Stomach smooth muscle (tissue), 2 donors: ENCODE data around the gene FBXW4.

ENCODE experiments used
- H3K27ac ChIP-seq: one replicate; pipeline ENCODE4 v1.7.0; 2013; ENCODE audit warnings: mild to moderate bottlenecking, low read length, inconsistent platforms
- H3K27me3 ChIP-seq, 2 donors: one replicate each; pipeline ENCODE4 v1.7.0; 2013; ENCODE audit warnings: low read length in 2 of 2; ENCODE audit not compliant: insufficient read depth in 2 of 2, control insufficient read depth in 1 of 2
- H3K36me3 ChIP-seq, 2 donors: one replicate each; pipeline ENCODE4 v1.7.0; 2013; ENCODE audit warnings: low read length in 2 of 2; ENCODE audit not compliant: control insufficient read depth in 2 of 2, insufficient read depth in 2 of 2
- H3K4me1 ChIP-seq: one replicate; pipeline ENCODE4 v1.7.0; 2013; ENCODE audit warnings: low read length; ENCODE audit not compliant: control insufficient read depth, insufficient read depth
- H3K4me3 ChIP-seq, 2 donors: one replicate each; pipeline ENCODE4 v1.7.0; 2013; ENCODE audit warnings: low read length in 2 of 2
- H3K9ac ChIP-seq, 2 donors: one replicate each; pipeline ENCODE4 v1.7.0; 2013; ENCODE audit warnings: low read length in 2 of 2, mild to moderate bottlenecking in 1 of 2
- H3K9me3 ChIP-seq, 2 donors: one replicate each; pipeline ENCODE4 v1.7.0; 2013; ENCODE audit warnings: low read length in 2 of 2; ENCODE audit not compliant: control insufficient read depth in 2 of 2
- donor health status: healthy.
- donor health status: Pancreatic carcinoma.

FBXW4 gene

DNA sequence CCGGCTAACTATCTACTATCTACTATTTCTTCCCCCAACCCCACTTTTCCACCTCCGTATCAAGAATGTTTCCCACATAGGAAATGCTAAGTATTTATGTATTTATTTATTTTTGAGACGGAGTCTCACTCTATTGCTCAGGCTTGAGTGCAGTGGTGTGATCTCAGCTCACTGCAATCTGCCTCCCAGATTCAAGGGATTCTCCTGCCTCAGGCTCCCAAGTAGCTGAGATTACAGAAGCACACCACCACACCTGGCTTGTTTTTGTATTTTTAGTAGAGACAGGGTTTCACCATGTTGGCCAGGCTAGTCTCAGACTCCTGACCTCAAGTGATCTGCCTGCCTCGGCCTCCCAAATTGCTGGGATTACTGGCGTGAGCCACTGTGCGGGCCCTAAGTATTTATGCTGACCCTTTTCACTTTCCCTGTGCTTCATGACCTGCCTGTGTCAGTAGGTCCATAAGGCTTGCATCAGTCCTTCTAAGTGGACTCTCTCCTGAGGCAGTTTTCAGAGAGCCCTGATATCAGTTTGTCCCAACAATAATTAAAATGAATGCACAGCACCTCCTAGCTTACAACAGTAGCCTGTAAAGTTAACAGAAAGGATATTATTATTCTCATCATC, 25.7 kb upstream of the FBXW4 start:
- no peaks in the 10 kb centered on the region for H3K4me1 ChIP-seq
- no peak overlapping the region for H3K9ac ChIP-seq
- peaks cover 3 to 6% of the 10 kb centered on the region in 2 donors for H3K27me3 ChIP-seq
- H3K4me3 ChIP-seq: no peak overlapping the region
- no peaks in the 10 kb centered on the region for H3K36me3 ChIP-seq
- H3K27ac ChIP-seq: no peak overlapping the region
- H3K9me3 ChIP-seq: no peaks in the 10 kb centered on the region

DNA sequence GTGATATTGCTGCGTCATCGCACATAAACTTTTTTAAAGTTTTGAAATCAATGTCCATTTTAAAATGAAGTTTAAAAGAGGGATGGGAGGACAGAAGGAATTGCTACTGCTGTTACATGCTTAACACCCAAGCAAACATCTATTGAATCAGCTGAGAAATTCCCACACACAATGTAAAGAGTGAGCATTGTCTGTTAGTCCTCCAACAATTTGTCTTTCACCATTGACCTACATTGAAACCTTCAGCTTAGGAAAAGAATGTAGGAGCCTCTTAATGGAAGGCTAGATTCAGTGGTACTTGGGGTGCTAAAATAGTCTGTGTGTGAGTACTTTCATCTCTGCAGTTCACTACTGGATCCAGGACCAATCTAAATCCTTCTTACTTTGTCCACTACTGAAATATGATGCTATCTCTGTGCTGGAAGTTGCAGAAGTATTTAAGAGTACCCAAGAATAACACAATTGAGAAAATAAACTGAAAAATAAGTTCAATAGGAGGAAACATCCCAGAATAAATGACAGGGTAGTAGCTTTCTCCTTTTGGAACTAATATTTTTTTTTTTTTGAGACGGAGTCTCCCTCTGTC, 23.8 kb upstream of the FBXW4 start:
- H3K9me3 ChIP-seq: no peaks in the 10 kb centered on the region
- H3K36me3 ChIP-seq: no peaks in the 10 kb centered on the region
- H3K4me1 ChIP-seq: no peaks in the 10 kb centered on the region
- H3K9ac ChIP-seq: no peak overlapping the region
- no peak overlapping the region for H3K4me3 ChIP-seq
- peaks cover 3 to 6% of the 10 kb centered on the region in 2 donors for H3K27me3 ChIP-seq
- no peak overlapping the region for H3K27ac ChIP-seq

DNA sequence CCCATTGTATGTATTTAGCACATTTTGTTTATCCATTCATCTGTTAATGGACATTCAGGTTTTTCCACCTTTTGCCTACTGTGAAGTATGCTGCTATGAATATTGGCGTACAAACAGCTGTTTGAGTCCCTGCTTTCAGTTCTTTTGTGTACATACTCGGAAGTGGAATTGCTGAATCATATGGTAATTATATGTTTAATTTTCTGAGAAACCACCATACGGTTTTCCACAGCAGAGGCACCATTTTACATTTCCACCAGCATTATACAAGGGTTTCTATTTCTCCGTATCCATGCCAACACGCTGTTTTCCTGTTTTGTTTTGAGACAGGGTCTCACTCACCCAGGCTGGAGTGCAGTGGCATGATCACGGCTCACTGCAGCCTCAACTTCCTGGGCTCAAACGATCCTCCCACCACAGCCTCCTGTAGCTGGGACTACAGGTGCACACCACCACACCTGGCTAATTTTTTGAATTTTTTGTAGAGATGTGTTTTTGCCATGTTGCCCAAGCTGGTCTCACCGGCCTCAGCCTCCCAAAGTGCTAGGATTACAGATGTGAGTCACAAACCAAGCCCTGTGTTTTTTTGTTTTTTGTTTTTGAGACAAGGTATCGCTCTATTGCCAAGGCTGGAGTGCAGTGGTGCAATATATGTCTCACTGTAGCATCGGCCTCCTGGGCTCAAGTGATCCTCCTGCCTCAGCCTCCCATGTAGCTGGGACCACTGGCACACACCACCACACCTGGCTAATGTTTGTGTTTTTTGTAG, 22.1 kb upstream of the FBXW4 start:
- Histone ChIP-seq H3K27me3 (peaks cover 3 to 4% of the 10 kb centered on the region in 2 donors), H3K27ac (no peak overlapping the region), H3K9ac (no peak overlapping the region)

GRCh38 chr10:101712997-101713396, 18.0 kb upstream of the FBXW4 start:
- no peaks in the 10 kb centered on the region for H3K4me1 ChIP-seq
- no peaks in the 10 kb centered on the region for H3K36me3 ChIP-seq
- peaks cover 3 to 16% of the 10 kb centered on the region in 2 donors for H3K27me3 ChIP-seq
- no peak overlapping the region for H3K4me3 ChIP-seq
- no peak overlapping the region for H3K9ac ChIP-seq
- no peak overlapping the region for H3K27ac ChIP-seq
- H3K9me3 ChIP-seq: no peaks in the 10 kb centered on the region

More for the DNA sequence above, 22.1 kb upstream of the FBXW4 start:
- Histone ChIP-seq H3K4me1 (no peaks in the 10 kb centered on the region), H3K4me3 (no peak overlapping the region), H3K9me3 (no peaks in the 10 kb centered on the region), H3K36me3 (no peaks in the 10 kb centered on the region)

DNA sequence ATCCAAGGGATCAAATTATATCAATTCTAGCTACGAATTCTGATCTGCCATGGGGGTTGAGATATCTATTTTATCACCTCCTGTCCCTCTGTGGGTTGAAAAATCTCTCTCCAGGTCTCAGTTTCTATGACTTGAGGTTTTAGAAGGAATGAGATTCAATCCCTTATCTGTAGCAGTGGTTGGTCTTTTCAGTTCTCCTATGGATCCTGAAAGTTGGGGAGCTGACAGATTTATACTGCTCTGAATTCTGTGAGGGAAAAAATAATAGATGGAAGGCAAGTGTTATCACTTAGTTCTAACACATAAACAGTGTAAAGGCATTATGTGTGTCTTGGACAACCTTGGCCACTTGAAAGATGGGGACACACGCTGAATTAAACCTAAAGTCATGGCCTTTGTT, 15.8 kb upstream of the FBXW4 start:
- Histone ChIP-seq H3K27me3 (peaks cover 3 to 16% of the 10 kb centered on the region in 2 donors), H3K9me3 (no peaks in the 10 kb centered on the region), H3K9ac (no peak overlapping the region), H3K27ac (no peak overlapping the region), H3K4me3 (no peak overlapping the region), H3K4me1 (no peaks in the 10 kb centered on the region), H3K36me3 (no peaks in the 10 kb centered on the region)

DNA sequence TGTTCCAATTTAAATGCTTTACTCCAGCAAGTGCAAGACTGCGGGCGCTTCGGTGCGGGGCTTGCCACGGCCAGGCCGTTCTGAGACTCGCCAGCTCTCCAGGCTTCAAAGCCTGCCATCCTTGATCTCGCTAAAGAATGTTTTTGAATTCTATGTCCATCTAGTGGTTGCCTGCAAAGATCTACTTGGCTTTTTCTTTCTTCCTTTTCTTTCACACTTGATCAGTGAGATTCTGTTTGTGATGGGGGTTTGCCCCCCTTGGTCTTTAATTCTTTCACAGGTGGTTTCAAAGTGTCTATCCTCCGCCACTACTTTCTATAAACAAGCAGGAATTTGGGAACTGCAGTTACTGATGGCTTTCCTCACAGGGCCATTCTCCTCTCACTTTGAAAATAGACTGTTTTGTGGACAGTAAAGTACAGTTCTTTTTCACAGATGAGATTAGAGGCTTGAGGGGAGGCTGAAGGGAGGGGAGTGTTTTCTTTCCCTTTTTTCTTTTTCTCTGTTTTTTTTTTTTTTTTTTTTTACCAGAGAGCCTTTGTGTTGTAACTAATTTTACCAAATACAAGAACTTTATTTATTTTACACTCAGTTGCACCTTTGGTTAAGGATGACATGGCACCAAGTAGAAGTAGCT, 15.2 kb upstream of the FBXW4 start:
- Histone ChIP-seq H3K36me3 (no peaks in the 10 kb centered on the region), H3K27ac (no peak overlapping the region), H3K4me1 (no peaks in the 10 kb centered on the region), H3K4me3 (no peak overlapping the region), H3K27me3 (peaks cover 3 to 16% of the 10 kb centered on the region in 2 donors), H3K9me3 (no peaks in the 10 kb centered on the region), H3K9ac (no peak overlapping the region)

GRCh38 chr10:101709359-101710058, 14.5 kb upstream of the FBXW4 start:
- H3K4me3 ChIP-seq: no peak overlapping the region
- H3K27ac ChIP-seq: no peak overlapping the region
- no peaks in the 10 kb centered on the region for H3K4me1 ChIP-seq
- peaks cover 3 to 16% of the 10 kb centered on the region in 2 donors for H3K27me3 ChIP-seq
- H3K36me3 ChIP-seq: no peaks in the 10 kb centered on the region
- no peaks in the 10 kb centered on the region for H3K9me3 ChIP-seq
- no peak overlapping the region for H3K9ac ChIP-seq

DNA sequence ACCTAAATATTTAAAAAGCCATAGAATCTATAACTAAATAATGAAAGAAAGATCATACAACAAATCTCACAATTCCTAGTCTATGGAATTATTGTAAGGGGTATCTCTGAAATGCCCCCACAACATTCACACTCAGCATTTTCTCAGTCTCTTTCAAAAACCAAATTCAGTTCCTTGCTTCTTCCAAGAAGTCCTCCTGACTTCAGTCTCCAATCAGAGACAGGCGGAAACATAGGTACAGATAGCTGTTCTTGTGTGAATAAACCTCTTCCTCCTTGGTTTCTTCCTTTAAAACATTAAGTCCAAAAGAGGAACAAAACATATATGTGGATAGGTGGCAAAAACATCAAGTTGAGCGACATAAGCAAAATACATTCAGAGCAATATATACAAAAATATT, 13.9 kb upstream of the FBXW4 start:
- H3K27me3 ChIP-seq: peaks cover 3 to 16% of the 10 kb centered on the region in 2 donors

GRCh38 chr10:101708073-101708472, 13.1 kb upstream of the FBXW4 start:
- Histone ChIP-seq H3K4me3 (no peak overlapping the region), H3K27ac (no peak overlapping the region), H3K36me3 (no peaks in the 10 kb centered on the region), H3K9me3 (no peaks in the 10 kb centered on the region), H3K9ac (no peak overlapping the region), H3K27me3 (peaks cover 3 to 16% of the 10 kb centered on the region in 2 donors), H3K4me1 (no peaks in the 10 kb centered on the region)

More for the DNA sequence above, 13.9 kb upstream of the FBXW4 start:
- Histone ChIP-seq H3K4me3 (no peak overlapping the region), H3K27ac (no peak overlapping the region), H3K9ac (no peak overlapping the region), H3K4me1 (no peaks in the 10 kb centered on the region), H3K36me3 (no peaks in the 10 kb centered on the region), H3K9me3 (no peaks in the 10 kb centered on the region)

- H3K4me3 ChIP-seq: no peak overlapping the region
- H3K9me3 ChIP-seq: no peaks in the 10 kb centered on the region
- no peak overlapping the region for H3K9ac ChIP-seq
- H3K4me1 ChIP-seq: no peaks in the 10 kb centered on the region
- no peaks in the 10 kb centered on the region for H3K36me3 ChIP-seq
- H3K27ac ChIP-seq: no peak overlapping the region
- H3K27me3 ChIP-seq: peaks cover 0 to 4% of the 10 kb centered on the region in 2 donors
Observed at GRCh38 chr10:101704331-101704730, 9.4 kb upstream of the FBXW4 start.
